NCI-H2196 (cell line): Measurements from ENCODE around the gene PLXDC1.

Experiments
- DNase-seq: peaks from one replicate; lab custom pipeline; 2025; ENCODE audit not compliant: unreplicated experiment; lab: John Stamatoyannopoulos, UW

The PLXDC1 gene

GRCh38 chr17:39158623-39159022 is 7.2 kb upstream of the PLXDC1 start:
- DNase-seq, result no peak

GRCh38 chr17:39156491-39156890 is 5.1 kb upstream of the PLXDC1 start:
- no peak for DNase-seq

- no peak for DNase-seq
Observed at GRCh38 chr17:39155654-39156053, 4.2 kb upstream of the PLXDC1 start.

- peak; percentile 66 for DNase-seq
Observed at GRCh38 chr17:39153599-39154051, 2.2 kb upstream of the PLXDC1 start.

GRCh38 chr17:39151943-39152818 is 744 bp upstream of the PLXDC1 start:
- DNase-seq, result no peak

- DNase-seq, result no peak
Observed at GRCh38 chr17:39150795-39151149, 665 bp downstream of the PLXDC1 start.

- DNase-seq, result no peak
Observed at GRCh38 chr17:39150104-39150634, 1.3 kb downstream of the PLXDC1 start.

GRCh38 chr17:39147221-39148185 is 3.9 kb downstream of the PLXDC1 start:
- DNase-seq, result no peak

- DNase-seq, result no peak
Observed at GRCh38 chr17:39146273-39146672, 5.2 kb downstream of the PLXDC1 start.

- DNase-seq, result no peak
Observed at GRCh38 chr17:39145143-39145542, 6.3 kb downstream of the PLXDC1 start.

- peak; percentile 91 for DNase-seq
Observed at GRCh38 chr17:39144416-39144840, 7.0 kb downstream of the PLXDC1 start.

GRCh38 chr17:39143552-39144093 is 7.8 kb downstream of the PLXDC1 start:
- DNase-seq, result no peak

GRCh38 chr17:39141915-39142664 is 9.3 kb downstream of the PLXDC1 start:
- no peak for DNase-seq

- no peak for DNase-seq
Observed at GRCh38 chr17:39141294-39141693, 10.1 kb downstream of the PLXDC1 start.

GRCh38 chr17:39139561-39139960 is 11.9 kb downstream of the PLXDC1 start:
- no peak for DNase-seq

GRCh38 chr17:39139161-39139511 is 12.3 kb downstream of the PLXDC1 start:
- DNase-seq, result no peak

- no peak for DNase-seq
Observed at GRCh38 chr17:39138431-39139160, 12.8 kb downstream of the PLXDC1 start.

- DNase-seq, result no peak
Observed at GRCh38 chr17:39134878-39135277, 16.6 kb downstream of the PLXDC1 start.

GRCh38 chr17:39132192-39132610 is 19.2 kb downstream of the PLXDC1 start:
- DNase-seq, result no peak

GRCh38 chr17:39131616-39132015 is 19.8 kb downstream of the PLXDC1 start:
- DNase-seq, result no peak
